ENCODE results near the gene WNT7B.
"Not testable (repeated sequence)": the region's sequence is repeated elsewhere in the genome, so short reads cannot be mapped to it uniquely, and the experiment has no call there.

Gene WNT7B

DNA sequence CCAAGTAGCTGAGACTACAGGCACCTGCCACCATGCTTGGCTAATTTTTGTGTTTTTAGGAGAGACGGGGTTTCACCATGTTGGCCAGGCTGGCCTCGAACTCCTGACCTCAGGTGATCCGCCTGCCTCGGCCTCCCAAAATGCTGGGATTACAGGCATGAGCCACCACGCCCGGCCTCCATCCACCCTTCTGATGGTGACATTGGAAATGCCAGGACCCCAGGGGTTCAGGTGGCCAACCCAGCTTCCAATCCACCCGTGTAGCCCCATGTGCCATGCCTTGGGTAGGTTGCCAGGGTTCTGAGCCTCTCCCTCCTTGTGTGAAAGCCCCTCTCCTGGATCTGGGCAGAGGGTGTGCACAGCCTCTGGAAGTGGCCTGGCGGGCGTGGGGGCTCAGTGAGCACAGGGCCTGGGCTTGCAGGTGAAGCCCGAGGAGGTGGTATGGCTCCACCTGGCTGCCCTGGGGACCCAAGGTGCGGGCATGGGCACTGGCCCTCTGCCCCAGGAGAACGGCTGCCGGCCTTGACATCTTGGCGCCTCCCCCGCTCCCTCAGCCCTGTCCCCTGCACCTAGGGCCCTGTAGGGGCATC is 28.2 kb upstream of the WNT7B start:
- Histone ChIP-seq H3K9ac (ENCODE audit: low read length) (peak overlapping the region; percentile 92), H2BK15ac (ENCODE audit: low read depth, poor library complexity, severe bottlenecking) (peak overlapping the region; percentile 15), H4K91ac (ENCODE audit: low read length) (peak overlapping the region; percentile 30), H3K4me1 (ENCODE audit: control insufficient read depth, insufficient read depth, low read depth, low read length) (peaks cover 76% of the 10 kb centered on the region), H2BK12ac (ENCODE audit: low read length in 2 of 2) (peak overlapping the region; percentile 4 to 97), H3K4ac (ENCODE audit: low read depth in 1 of 2, low read length in 2 of 2) (peak overlapping the region in 1 of 2 experiments; percentile 21), H3K27ac (ENCODE audit: low read length, poor library complexity, severe bottlenecking) (peak overlapping the region; percentile 36), H3K18ac (ENCODE audit: low read depth in 1 of 2, low read length in 2 of 2) (peak overlapping the region in 1 of 2 experiments; percentile 68), H2BK120ac (ENCODE audit: low read depth, low read length) (peak overlapping the region; percentile 21), H2AK5ac (ENCODE audit: low read length, severe bottlenecking) (peak overlapping the region; percentile 13)
- not testable (repeated sequence) for H2BK5ac ChIP-seq (ENCODE audit: low read depth, low read length, poor library complexity, severe bottlenecking); H4K8ac ChIP-seq (ENCODE audit: low read length); H3K27me3 ChIP-seq (ENCODE audit: control insufficient read depth in 1 of 2, insufficient read depth in 1 of 2, low read length in 2 of 2); H3K79me1 ChIP-seq (replicated peaks; ENCODE audit: low read length, poor library complexity, severe bottlenecking); H3K14ac ChIP-seq (ENCODE audit: low read length in 2 of 2); H3K4me2 ChIP-seq (ENCODE audit: low read length, poor library complexity, severe bottlenecking); H3K36me3 ChIP-seq (ENCODE audit: control insufficient read depth in 1 of 2, insufficient read depth in 2 of 2, low read depth in 1 of 2, low read length in 2 of 2); H2AFZ ChIP-seq (ENCODE audit: low read depth, low read length); H3K4me3 ChIP-seq (ENCODE audit: insufficient read depth in 1 of 2, low read depth in 1 of 2, low read length in 2 of 2); H3K9me3 ChIP-seq (ENCODE audit: control insufficient read depth, low read length); DNase-seq; H3K23ac ChIP-seq (ENCODE audit: low read length in 2 of 2)
- WGBS: 90% methylated on average over 15 of the region's 15 CpGs

- Histone ChIP-seq H3K14ac (ENCODE audit: low read length in 2 of 2) (peak overlapping the region in 1 of 2 experiments; percentile 11), H4K8ac (ENCODE audit: low read length) (no peak overlapping the region), H2BK12ac (ENCODE audit: low read length in 2 of 2) (peak overlapping the region; percentile 86 to 100), H3K36me3 (ENCODE audit: control insufficient read depth in 1 of 2, insufficient read depth in 2 of 2, low read depth in 1 of 2, low read length in 2 of 2) (no peaks in the 10 kb centered on the region), H2BK5ac (ENCODE audit: low read depth, low read length, poor library complexity, severe bottlenecking) (peak overlapping the region; percentile 35), H3K27me3 (ENCODE audit: control insufficient read depth in 1 of 2, insufficient read depth in 1 of 2, low read length in 2 of 2) (no peaks in the 10 kb centered on the region), H2BK120ac (ENCODE audit: low read depth, low read length) (no peak overlapping the region), H3K79me1 (replicated peaks; ENCODE audit: low read length, poor library complexity, severe bottlenecking) (no peaks in the 10 kb centered on the region), H2BK15ac (ENCODE audit: low read depth, poor library complexity, severe bottlenecking) (no peak overlapping the region), H3K4me2 (ENCODE audit: low read length, poor library complexity, severe bottlenecking) (no peak overlapping the region), H4K91ac (ENCODE audit: low read length) (peak overlapping the region; percentile 83), H2AK5ac (ENCODE audit: low read length, severe bottlenecking) (peak overlapping the region; percentile 55), H2AFZ (ENCODE audit: low read depth, low read length) (no peak overlapping the region), H3K9me3 (ENCODE audit: control insufficient read depth, low read length) (no peaks in the 10 kb centered on the region), H3K9ac (ENCODE audit: low read length) (no peak overlapping the region), H3K4me3 (ENCODE audit: insufficient read depth in 1 of 2, low read depth in 1 of 2, low read length in 2 of 2) (no peak overlapping the region), H3K27ac (ENCODE audit: low read length, poor library complexity, severe bottlenecking) (no peak overlapping the region), H3K18ac (ENCODE audit: low read depth in 1 of 2, low read length in 2 of 2) (peak overlapping the region in 1 of 2 experiments; percentile 79), H3K4me1 (ENCODE audit: control insufficient read depth, insufficient read depth, low read depth, low read length) (peaks cover 80% of the 10 kb centered on the region), H3K23ac (ENCODE audit: low read length in 2 of 2) (no peak overlapping the region), H3K4ac (ENCODE audit: low read depth in 1 of 2, low read length in 2 of 2) (peak overlapping the region in 1 of 2 experiments; percentile 68)
- WGBS: 89% methylated on average over 17 of the region's 19 CpGs
- no peak for DNase-seq
These were observed 27.3 kb upstream of the WNT7B start for GRCh38 chr22:46004105-46004866.

DNA sequence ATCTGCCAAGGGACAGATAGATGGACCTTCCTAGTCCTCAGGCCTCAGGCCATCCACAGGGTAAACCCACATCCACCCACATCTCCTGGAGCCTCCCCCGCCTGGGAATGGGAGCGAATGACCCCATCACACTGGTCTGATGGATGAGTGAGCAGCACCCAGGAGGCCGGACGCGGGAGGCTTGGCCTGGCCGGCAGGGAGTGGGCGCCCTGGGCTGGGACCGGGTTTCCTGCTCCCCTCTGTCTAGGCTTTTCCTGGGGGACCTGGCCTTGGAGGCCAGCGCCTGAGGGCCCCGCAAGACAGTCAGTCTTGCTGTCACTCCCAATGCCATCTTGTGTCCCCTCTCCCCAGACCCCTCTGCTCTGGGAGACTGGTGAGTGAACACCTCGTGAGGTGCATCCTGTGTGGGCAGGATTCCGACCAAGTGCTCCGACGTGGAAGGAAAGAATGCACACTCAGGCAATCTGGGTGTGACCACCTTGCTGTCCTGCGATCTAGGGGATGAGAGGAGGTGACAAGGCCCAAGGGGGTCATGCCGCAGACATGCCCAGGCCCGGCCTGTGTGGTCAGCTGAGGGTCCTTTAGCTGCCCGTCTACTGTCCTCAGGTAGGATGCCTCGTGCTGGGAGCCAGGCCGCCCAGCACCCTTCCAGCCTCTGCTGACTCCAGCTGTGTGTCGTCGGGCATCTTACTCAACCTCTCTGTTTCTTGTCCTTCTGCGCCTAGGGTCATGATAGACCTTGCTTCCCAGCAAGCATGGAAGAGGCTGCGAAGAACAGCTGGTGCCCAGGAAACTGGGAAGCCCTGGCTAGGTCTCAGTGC is 26.5 kb upstream of the WNT7B start:
- peak overlapping the region; percentile 55 for H2AK5ac ChIP-seq (ENCODE audit: low read length, severe bottlenecking)
- no peaks in the 10 kb centered on the region for H3K36me3 ChIP-seq (ENCODE audit: control insufficient read depth in 1 of 2, insufficient read depth in 2 of 2, low read depth in 1 of 2, low read length in 2 of 2)
- peak overlapping the region; percentile 0 to 79 for H3K18ac ChIP-seq (ENCODE audit: low read depth in 1 of 2, low read length in 2 of 2)
- peaks cover 81% of the 10 kb centered on the region for H3K4me1 ChIP-seq (ENCODE audit: control insufficient read depth, insufficient read depth, low read depth, low read length)
- H3K4ac ChIP-seq (ENCODE audit: low read depth in 1 of 2, low read length in 2 of 2): peak overlapping the region; percentile 49 to 88
- H3K4me2 ChIP-seq (ENCODE audit: low read length, poor library complexity, severe bottlenecking): no peak overlapping the region
- no peak overlapping the region for H2BK15ac ChIP-seq (ENCODE audit: low read depth, poor library complexity, severe bottlenecking)
- 94% methylated on average over 24 of the region's 24 CpGs for WGBS
- no peak overlapping the region for H2AFZ ChIP-seq (ENCODE audit: low read depth, low read length)
- DNase-seq: no peak
- H3K9me3 ChIP-seq (ENCODE audit: control insufficient read depth, low read length): no peaks in the 10 kb centered on the region
- peak overlapping the region in 1 of 2 experiments; percentile 11 for H3K4me3 ChIP-seq (ENCODE audit: insufficient read depth in 1 of 2, low read depth in 1 of 2, low read length in 2 of 2)
- peak overlapping the region in 1 of 2 experiments; percentile 86 for H3K14ac ChIP-seq (ENCODE audit: low read length in 2 of 2)
- H3K27ac ChIP-seq (ENCODE audit: low read length, poor library complexity, severe bottlenecking): peak overlapping the region; percentile 14
- H2BK120ac ChIP-seq (ENCODE audit: low read depth, low read length): peak overlapping the region; percentile 65
- peak overlapping the region; percentile 88 for H4K8ac ChIP-seq (ENCODE audit: low read length)
- H3K79me1 ChIP-seq (replicated peaks; ENCODE audit: low read length, poor library complexity, severe bottlenecking): no peaks in the 10 kb centered on the region
- H2BK12ac ChIP-seq (ENCODE audit: low read length in 2 of 2): peak overlapping the region; percentile 86 to 100
- peak overlapping the region; percentile 83 for H4K91ac ChIP-seq (ENCODE audit: low read length)
- H2BK5ac ChIP-seq (ENCODE audit: low read depth, low read length, poor library complexity, severe bottlenecking): no peak overlapping the region
- no peak overlapping the region for H3K23ac ChIP-seq (ENCODE audit: low read length in 2 of 2)
- H3K9ac ChIP-seq (ENCODE audit: low read length): peak overlapping the region; percentile 65
- no peaks in the 10 kb centered on the region for H3K27me3 ChIP-seq (ENCODE audit: control insufficient read depth in 1 of 2, insufficient read depth in 1 of 2, low read length in 2 of 2)
